Spleen (tissue), 11 donors: ENCODE results near the gene NPPA. TPM values are rescaled to one million over a fixed set of nuclear protein-coding genes. Genes with fewer than 3 reads are reported as not detected.

ENCODE experiments used
- DNase-seq: peaks from one replicate; pipeline ENCODE4 v3.0.0-alpha.2; 2020
- H3K27ac ChIP-seq, 8 donors: fragments of 200-600 bp; sonication (generic) in 7 of 8; 1 replicate in 4 of 8; 2 replicates in 4 of 8; pipeline versions ENCODE4 v1.5.0 to v1.8.0; 2016 to 2021; ENCODE audit warnings: inconsistent platforms in 4 of 8, mild to moderate bottlenecking in 4 of 8, moderate library complexity in 1 of 8
- H3K27me3 ChIP-seq, 7 donors: fragments of 200-600 bp; sonication (generic) in 6 of 7; replicated peaks in 1 of 7; 1 replicate in 4 of 7; 2 replicates in 3 of 7; pipeline versions ENCODE4 v1.5.0 to v1.8.0; 2016 to 2021; ENCODE audit warnings: inconsistent platforms in 3 of 7, mild to moderate bottlenecking in 1 of 7
- H3K36me3 ChIP-seq, 6 donors: fragments of 200-600 bp; sonication (generic) in 5 of 6; 1 replicate in 4 of 6; 2 replicates in 2 of 6; pipeline versions ENCODE4 v1.5.0 to v1.8.0; 2016 to 2021; ENCODE audit warnings: inconsistent platforms in 2 of 6
- H3K4me1 ChIP-seq, 6 donors: fragments of 200-600 bp; sonication (generic) in 5 of 6; 1 replicate in 3 of 6; 2 replicates in 3 of 6; pipeline versions ENCODE4 v1.5.0 to v1.8.0; 2016 to 2021; ENCODE audit warnings: inconsistent platforms in 3 of 6
- H3K4me3 ChIP-seq, 8 donors: fragments of 200-600 bp; sonication (generic) in 7 of 8; 1 replicate in 4 of 8; 2 replicates in 4 of 8; pipeline versions ENCODE4 v1.5.0 to v1.8.0; 2016 to 2021; ENCODE audit warnings: inconsistent platforms in 4 of 8, mild to moderate bottlenecking in 4 of 8, moderate library complexity in 2 of 8
- H3K9me3 ChIP-seq, 8 donors: fragments of 200-600 bp; sonication (generic) in 7 of 8; 1 replicate in 4 of 8; 2 replicates in 4 of 8; pipeline versions ENCODE4 v1.5.0 to v1.8.0; 2016 to 2021; ENCODE audit warnings: inconsistent platforms in 4 of 8
- CTCF ChIP-seq, 11 experiments: fragments of 200-600 bp in 7 of 11; fragments of 450-650 bp in 4 of 11; sonication (generic) in 4 of 11; IDR thresholded peaks in 8 of 11; conservative IDR thresholded peaks in 3 of 11; 1 replicate in 7 of 11; 2 replicates in 4 of 11; pipeline versions ENCODE4 v1.4.0 to v1.8.0; 2016 to 2021; ENCODE audit warnings: antibody characterized with exemption in 11 of 11, inconsistent platforms in 4 of 11, mild to moderate bottlenecking in 1 of 11
- POLR2A ChIP-seq, 3 donors: fragments of 450-650 bp; IDR thresholded peaks; one replicate each; pipeline ENCODE4 v1.5.1; 2017; ENCODE audit warnings: antibody characterized with exemption in 3 of 3, mild to moderate bottlenecking in 1 of 3
- POLR2AphosphoS5 ChIP-seq, 3 donors: sonication (generic); formaldehyde crosslinking; IDR thresholded peaks; one replicate each; pipeline ENCODE4 v1.5.1; 2017; ENCODE audit warnings: antibody characterized with exemption in 3 of 3
- WGBS, 5 donors: extraction: QIAGEN DNeasy Blood & Tissue Kit in 3 of 5; methylation state at CpG; one replicate each; pipeline versions ENCODE4 v1.1.5 to v1.1.7; 2013 to 2018; 5-methylcytosine and 5-hydroxymethylcytosine counted together
- intact Hi-C: fragments of 100-400 bp; cut with DNase I; formaldehyde crosslinking; loops from one replicate; pipeline ENCODE4 v1.15.0; 2023; ENCODE audit warnings: low total_unique reads
- polyA plus RNA-seq, 3 donors: library from polyadenylated mRNA; stranded (reverse); fragments of 200-250 nt; gene quantifications; one replicate each; pipeline ENCODE4 v1.2.1, GENCODE V29; 2013
- total RNA-seq, 7 donors: library from RNA; depleted of rRNA in 3 of 7; stranded (reverse); fragments of >200 nt in 3 of 7; fragmentation: NEBNext Ultra II Directional in 4 of 7; extraction: Animal tissue kit (Norgen Biotek cat#: 25700) in 4 of 7; gene quantifications; one replicate each; pipeline versions ENCODE4 v1.1.0 to v1.2.1, GENCODE V29; 2016 to 2021
- donor health status: healthy with polysubstance abuse.
- donor health status: DM: no; HTN: no; CAD: no; lungs with moderate emphysema.
- donor health status: DM: no; HTN: no; CAD: no.
- donor health status: Bipolar disorder and iron deficiency.
- donor health status: healthy.
- donor health status: DM: no; HTN: no; CAD: no.
- donor health status: DM: yes; HTN: yes; CAD: no.

Gene NPPA
- total and polyA plus RNA-seq, 10 donors: 0.22 to 2.9 (median 1.4) TPM; not detected in 6

- H3K27me3 ChIP-seq: peaks cover 0 to 6% (median 0%) of the 10 kb centered on the region in 7 donors
- TF ChIP-seq POLR2AphosphoS5 (IDR thresholded peaks at IDR 0.05) (no peak), POLR2A (IDR thresholded peaks at IDR 0.05) (no peak), CTCF (IDR thresholded peaks at IDR 0.05 in 8 of 11, conservative IDR thresholded peaks at IDR 0.05 in 3 of 11) (no peak)
- peaks cover 0 to 10% (median 3%) of the 10 kb centered on the region in 6 donors for H3K4me1 ChIP-seq
- H3K27ac ChIP-seq: no peak overlapping the region
- H3K4me3 ChIP-seq: no peak overlapping the region
- intact Hi-C loops: no loop called here
- no peaks in the 10 kb centered on the region for H3K9me3 ChIP-seq
- H3K36me3 ChIP-seq: peaks cover 0 to 44% (median 9%) of the 10 kb centered on the region in 6 donors
- DNase-seq: no peak
- WGBS, 5 donors: 72 to 86% (median 81%) methylated on average over 9 of the region's 9 CpGs
Observed at GRCh38 chr1:11848373-11848700, 754 bp upstream of the NPPA start.

GRCh38 chr1:11845641-11846335 lies 1.8 kb downstream of the NPPA start:
- Histone ChIP-seq H3K27ac (no peak overlapping the region), H3K4me1 (peaks cover 17 to 35% (median 24%) of the 10 kb centered on the region in 6 donors), H3K4me3 (no peak overlapping the region), H3K9me3 (no peaks in the 10 kb centered on the region), H3K36me3 (peaks cover 5 to 68% (median 18%) of the 10 kb centered on the region in 6 donors), H3K27me3 (no peaks in the 10 kb centered on the region)
- WGBS, 5 donors: 72 to 81% (median 73%) methylated on average over 5 of the region's 5 CpGs
- intact Hi-C loops: no loop called here
- TF ChIP-seq POLR2AphosphoS5 (IDR thresholded peaks at IDR 0.05) (no peak), CTCF (IDR thresholded peaks at IDR 0.05 in 8 of 11, conservative IDR thresholded peaks at IDR 0.05 in 3 of 11) (no peak), POLR2A (IDR thresholded peaks at IDR 0.05) (no peak)
- DNase-seq: no peak

GRCh38 chr1:11842154-11843041 lies 5.2 kb downstream of the NPPA start:
- peaks cover 10 to 98% (median 51%) of the 10 kb centered on the region in 6 donors for H3K36me3 ChIP-seq
- TF ChIP-seq POLR2A (IDR thresholded peaks at IDR 0.05) (no peak), POLR2AphosphoS5 (IDR thresholded peaks at IDR 0.05) (peak in 2 of 3 donors; percentile 14 to 18), CTCF (IDR thresholded peaks at IDR 0.05 in 8 of 11, conservative IDR thresholded peaks at IDR 0.05 in 3 of 11) (no peak)
- H3K9me3 ChIP-seq: no peaks in the 10 kb centered on the region
- WGBS, 5 donors: 26 to 40% (median 37%) methylated on average over 18 to 19 of the region's 19 CpGs
- intact Hi-C loops: no loop called here
- no peak overlapping the region for H3K4me3 ChIP-seq
- H3K27me3 ChIP-seq: no peaks in the 10 kb centered on the region
- peak; percentile 85 for DNase-seq
- H3K27ac ChIP-seq: peak overlapping the region in 6 of 8 donors; percentile 25 to 59 (median 51)
- peaks cover 17 to 44% (median 27%) of the 10 kb centered on the region in 6 donors for H3K4me1 ChIP-seq
